Measurements from ENCODE around the gene IARS1.

- no peak for TF ChIP-seq EZH2 (IDR thresholded peaks at IDR 0.05; ENCODE audit: low read depth, low read length, severe bottlenecking)
- peak; percentile 95 for TF ChIP-seq POLR2AphosphoS5 (IDR thresholded peaks at IDR 0.05; ENCODE audit: low read depth, low read length)
- TF ChIP-seq RAD21 (IDR thresholded peaks at IDR 0.05 in 1 of 2, conservative IDR thresholded peaks at IDR 0.05 in 1 of 2; ENCODE audit: low read depth in 2 of 2, low read length in 2 of 2): no peak
- TF ChIP-seq JUND (IDR thresholded peaks at IDR 0.05; ENCODE audit: low read length): peak; percentile 91
- TF ChIP-seq GABPA (IDR thresholded peaks at IDR 0.05; ENCODE audit: borderline replicate concordance, insufficient read depth, low read length): peak; percentile 92
- TF ChIP-seq POLR2A (IDR thresholded peaks at IDR 0.05; ENCODE audit: control extremely low read depth in 1 of 2, low read depth in 2 of 2, low read length in 2 of 2): peak; percentile 80 to 83; a peak in 2 of 3 replicates
- peak; percentile 91 for TF ChIP-seq MAX (IDR thresholded peaks at IDR 0.05)
- TF ChIP-seq CTCF (IDR thresholded peaks at IDR 0.05; ENCODE audit: control extremely low read depth in 1 of 3, insufficient read depth in 1 of 3, low read depth in 1 of 3, low read length in 3 of 3): no peak
- TF ChIP-seq FOSL1 (IDR thresholded peaks at IDR 0.05; ENCODE audit: insufficient read depth, low read depth, low read length): no peak
- peak in 1 of 2 experiments; percentile 88; a peak in 2 of 4 replicates for TF ChIP-seq HDAC2 (IDR thresholded peaks at IDR 0.05; ENCODE audit: borderline replicate concordance in 1 of 2, low read depth in 2 of 2, low read length in 2 of 2)
Measured at GRCh38 chr9:92325269-92325990, 31.9 kb upstream of the IARS1 start, which contains the start of the genes CENPP and NOL8.
